ENCODE measurements around the gene NRG3. TPM values are rescaled to one million over a fixed set of nuclear protein-coding genes. Genes with fewer than 3 reads are reported as not detected.

Gene NRG3
- total RNA-seq, 1 donor from 2014 or later: 6.1 TPM

- H3K4me3 Mint-ChIP-seq: no peak overlapping the region
- TF ChIP-seq CTCF (conservative IDR thresholded peaks at IDR 0.05): no peak
- H3K9me3 Mint-ChIP-seq: no peaks in the 10 kb centered on the region
- DNase-seq (ENCODE audit: extremely low spot score, unreplicated experiment): no peak
- H3K27ac Mint-ChIP-seq: no peak overlapping the region
- H3K4me1 Mint-ChIP-seq (ENCODE audit: unreplicated experiment): no peaks in the 10 kb centered on the region
- H3K36me3 Mint-ChIP-seq: no peaks in the 10 kb centered on the region
- peaks cover 18% of the 10 kb centered on the region for H3K27me3 Mint-ChIP-seq
These were observed 83.0 kb downstream of the NRG3 start for GRCh38 chr10:81957976-81958375.

DNA sequence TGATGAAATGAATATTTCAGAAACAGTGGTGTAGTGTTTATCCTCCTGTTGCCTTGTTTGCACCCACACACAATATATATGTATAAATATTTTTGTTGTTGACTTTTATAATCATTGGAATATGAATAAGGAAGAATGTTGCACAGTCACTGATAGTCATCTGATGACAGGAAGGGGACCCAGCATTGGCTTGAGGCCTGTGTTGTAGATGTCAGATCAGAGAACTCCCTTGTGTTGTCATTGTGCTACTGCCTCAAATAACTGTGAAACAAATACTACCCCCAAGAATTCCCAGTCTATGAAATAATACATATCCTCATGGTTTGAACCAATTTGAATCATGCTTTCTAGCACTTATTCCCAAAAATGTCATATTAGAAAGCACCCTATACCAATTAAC lies 84.0 kb downstream of the NRG3 start:
- DNase-seq (ENCODE audit: extremely low spot score, unreplicated experiment): no peak
- no peaks in the 10 kb centered on the region for H3K9me3 Mint-ChIP-seq
- no peak for TF ChIP-seq CTCF (conservative IDR thresholded peaks at IDR 0.05)
- no peaks in the 10 kb centered on the region for H3K36me3 Mint-ChIP-seq
- peaks cover 23% of the 10 kb centered on the region for H3K27me3 Mint-ChIP-seq
- H3K4me1 Mint-ChIP-seq (ENCODE audit: unreplicated experiment): no peaks in the 10 kb centered on the region
- H3K27ac Mint-ChIP-seq: no peak overlapping the region
- no peak overlapping the region for H3K4me3 Mint-ChIP-seq

DNA sequence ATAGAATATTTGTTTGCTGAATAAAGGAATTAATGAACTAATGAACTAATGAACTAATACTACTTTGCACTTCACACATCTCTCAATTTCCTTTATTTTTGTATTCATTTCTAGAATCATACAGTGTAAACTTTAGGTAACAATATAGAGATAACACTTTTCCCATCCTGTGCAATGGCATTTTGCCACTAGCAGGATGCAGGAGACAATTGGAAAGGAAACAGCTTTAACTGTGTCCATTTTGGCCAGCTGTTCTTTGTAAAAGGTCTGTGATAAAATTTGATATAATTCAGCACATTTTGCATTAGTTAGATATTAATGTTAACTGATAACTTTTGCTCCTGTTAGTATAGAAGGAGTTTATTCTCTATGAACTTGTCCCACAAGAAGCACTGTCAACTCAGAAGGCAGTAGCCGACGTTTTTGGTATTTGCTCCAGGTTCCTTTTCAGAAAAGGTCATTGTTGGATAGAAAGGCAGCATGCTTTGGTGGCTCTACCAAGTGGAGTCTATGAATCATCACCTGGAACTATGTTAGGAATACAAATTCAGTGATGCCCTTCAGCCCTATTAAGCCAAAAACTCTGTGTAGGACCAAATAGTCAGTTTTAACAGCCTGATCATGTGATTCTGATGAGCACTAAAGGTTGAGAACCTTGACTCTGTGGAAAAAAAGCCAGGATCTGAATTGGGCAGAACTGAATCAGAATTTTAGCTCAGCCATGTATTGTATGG lies 86.6 kb downstream of the NRG3 start:
- no peak overlapping the region for H3K27ac Mint-ChIP-seq
- H3K36me3 Mint-ChIP-seq: no peaks in the 10 kb centered on the region
- H3K4me1 Mint-ChIP-seq (ENCODE audit: unreplicated experiment): no peaks in the 10 kb centered on the region
- TF ChIP-seq CTCF (conservative IDR thresholded peaks at IDR 0.05): no peak
- peaks cover 16% of the 10 kb centered on the region for H3K27me3 Mint-ChIP-seq
- H3K4me3 Mint-ChIP-seq: no peak overlapping the region
- no peaks in the 10 kb centered on the region for H3K9me3 Mint-ChIP-seq
- DNase-seq (ENCODE audit: extremely low spot score, unreplicated experiment): no peak

- DNase-seq (ENCODE audit: extremely low spot score, unreplicated experiment): no peak
- no peak overlapping the region for H3K4me3 Mint-ChIP-seq
- H3K27me3 Mint-ChIP-seq: peaks cover 8% of the 10 kb centered on the region
- no peaks in the 10 kb centered on the region for H3K4me1 Mint-ChIP-seq (ENCODE audit: unreplicated experiment)
- no peaks in the 10 kb centered on the region for H3K36me3 Mint-ChIP-seq
- no peaks in the 10 kb centered on the region for H3K9me3 Mint-ChIP-seq
- no peak for TF ChIP-seq CTCF (conservative IDR thresholded peaks at IDR 0.05)
- no peak overlapping the region for H3K27ac Mint-ChIP-seq
These were observed 88.6 kb downstream of the NRG3 start for GRCh38 chr10:81963606-81964005.

DNA sequence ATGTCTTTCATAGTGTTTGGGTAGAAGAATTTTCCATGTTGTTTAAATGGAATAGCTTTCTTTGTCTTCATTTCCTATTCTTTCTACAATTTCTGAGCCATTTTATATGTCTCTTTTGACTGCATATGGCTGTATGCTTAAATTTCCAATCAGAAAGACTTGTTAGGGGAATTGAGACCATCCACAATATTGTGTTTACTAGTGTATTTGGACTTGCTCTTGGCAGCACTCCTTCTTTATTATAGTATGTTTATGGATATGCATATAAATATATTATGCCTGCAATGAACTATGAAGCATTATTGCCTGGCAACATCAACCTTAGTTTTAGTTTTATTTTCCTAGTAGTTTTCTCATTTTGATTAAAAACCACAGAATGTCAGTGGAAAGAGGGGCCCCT lies 92.7 kb downstream of the NRG3 start:
- Mint-ChIP-seq H3K27me3 (peaks cover 11% of the 10 kb centered on the region), H3K4me3 (no peak overlapping the region), H3K9me3 (peaks cover 4% of the 10 kb centered on the region), H3K36me3 (no peaks in the 10 kb centered on the region), H3K4me1 (ENCODE audit: unreplicated experiment) (no peaks in the 10 kb centered on the region), H3K27ac (no peak overlapping the region)
- TF ChIP-seq CTCF (conservative IDR thresholded peaks at IDR 0.05): no peak
- no peak for DNase-seq (ENCODE audit: extremely low spot score, unreplicated experiment)

All from type B pancreatic cell (in vitro differentiated cells).